ENCODE measurements around the gene WFIKKN1.

Gene WFIKKN1

GRCh38 chr16:666572-666971 is 35.8 kb downstream of the WFIKKN1 start:
- CTCF ChIA-PET, result interaction anchor here (1.2 to 5.5 kb wide), 2 partner anchors 10 to 13 kb away, joined by 4 to 28 read pairs; partner anchors contain the start of gene STUB1
- no peak for TF ChIP-seq CTCF (IDR thresholded peaks at IDR 0.05; ENCODE audit: control extremely low read depth, extremely low read depth, low read depth, missing control alignments)
- DNase-seq (ENCODE audit: extremely low spot score), result no peak
- POLR2A ChIA-PET, result no interaction called here

GRCh38 chr16:667113-667779 is 36.5 kb downstream of the WFIKKN1 start:
- POLR2A ChIA-PET, result interaction anchor here (1.1 kb wide), 1 partner anchor 13 kb away, joined by 4 read pairs; the partner anchor contains the start of gene STUB1
- DNase-seq (ENCODE audit: extremely low spot score), result no peak
- CTCF ChIA-PET, result interaction anchor here (0.6 to 5.5 kb wide), 9 partner anchors 8 to 48 kb away, joined by 3 to 28 read pairs (median 3); partner anchors contain the start of genes METRN, STUB1 and WDR90
- TF ChIP-seq CTCF (IDR thresholded peaks at IDR 0.05; ENCODE audit: control extremely low read depth, extremely low read depth, low read depth, missing control alignments), result no peak

GRCh38 chr16:667780-668518 is 37.2 kb downstream of the WFIKKN1 start, which contains the start of gene RHOT2:
TSS of gene RHOT2 (plus strand) at chr16:668132. CDS start at chr16:668200, 68 bp downstream.
- DNase-seq (ENCODE audit: extremely low spot score), result peak; percentile 94
- CTCF ChIA-PET, result interaction anchor here (0.6 to 5.5 kb wide), 9 partner anchors 8 to 47 kb away, joined by 3 to 28 read pairs (median 3); partner anchors contain the start of genes METRN, STUB1 and WDR90
- peak; percentile 98 for TF ChIP-seq CTCF (IDR thresholded peaks at IDR 0.05; ENCODE audit: control extremely low read depth, extremely low read depth, low read depth, missing control alignments)
- POLR2A ChIA-PET, result interaction anchor here (1.1 kb wide), 1 partner anchor 13 kb away, joined by 4 read pairs; the partner anchor contains the start of gene STUB1

- ChIA-PET CTCF (interaction anchor here (1.3 to 5.5 kb wide), 4 partner anchors 10 to 18 kb away, joined by 3 to 28 read pairs (median 8); partner anchors contain the start of genes STUB1 and WDR90), POLR2A (interaction anchor here (1.0 kb wide), 1 partner anchor 11 kb away, joined by 3 read pairs; no protein-coding TSS in a partner anchor)
- TF ChIP-seq CTCF (IDR thresholded peaks at IDR 0.05; ENCODE audit: control extremely low read depth, extremely low read depth, low read depth, missing control alignments), result no peak
- no peak for DNase-seq (ENCODE audit: extremely low spot score)
These were observed 37.9 kb downstream of the WFIKKN1 start for GRCh38 chr16:668519-669171.

GRCh38 chr16:669666-670065 is 38.9 kb downstream of the WFIKKN1 start:
- POLR2A ChIA-PET, result no interaction called here
- no peak for TF ChIP-seq CTCF (IDR thresholded peaks at IDR 0.05; ENCODE audit: control extremely low read depth, extremely low read depth, low read depth, missing control alignments)
- CTCF ChIA-PET, result interaction anchor here (2.0 to 5.5 kb wide), 2 partner anchors 10 to 22 kb away, joined by 5 to 28 read pairs; partner anchors contain the start of gene STUB1
- DNase-seq (ENCODE audit: extremely low spot score), result no peak
